GM19238 (cell line): ENCODE data around the gene ARHGAP42.

ENCODE experiments used
- DNase-seq: peaks from one replicate; pipeline ENCODE4 v3.0.0; 2011; ENCODE audit warnings: low spot score; ENCODE audit not compliant: insufficient read length

The ARHGAP42 gene

DNA sequence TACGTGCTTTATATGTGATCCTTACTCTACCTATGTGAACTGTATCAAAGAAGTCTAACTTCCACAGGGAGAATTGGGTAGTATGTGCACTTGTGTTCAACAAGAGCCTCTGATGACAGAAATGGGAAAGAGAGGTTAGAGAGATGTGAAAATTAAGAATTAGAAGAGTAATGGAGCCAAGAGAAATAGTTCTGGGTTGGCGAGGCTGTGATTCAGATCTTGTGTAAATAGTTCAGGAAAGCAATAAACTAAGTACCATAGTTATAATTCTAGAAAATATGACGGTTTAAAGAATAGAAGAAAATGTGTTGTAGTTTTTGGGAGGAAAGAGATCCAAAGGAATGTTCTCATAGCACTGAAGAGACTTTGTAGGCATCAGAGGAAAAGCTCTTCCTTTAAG, 112.4 kb downstream of the ARHGAP42 start:
- no peak for DNase-seq

GRCh38 chr11:100800202-100800601, 113.1 kb downstream of the ARHGAP42 start:
- no peak for DNase-seq

- no peak for DNase-seq
These were observed 114.3 kb downstream of the ARHGAP42 start for GRCh38 chr11:100801225-100801999.

DNA sequence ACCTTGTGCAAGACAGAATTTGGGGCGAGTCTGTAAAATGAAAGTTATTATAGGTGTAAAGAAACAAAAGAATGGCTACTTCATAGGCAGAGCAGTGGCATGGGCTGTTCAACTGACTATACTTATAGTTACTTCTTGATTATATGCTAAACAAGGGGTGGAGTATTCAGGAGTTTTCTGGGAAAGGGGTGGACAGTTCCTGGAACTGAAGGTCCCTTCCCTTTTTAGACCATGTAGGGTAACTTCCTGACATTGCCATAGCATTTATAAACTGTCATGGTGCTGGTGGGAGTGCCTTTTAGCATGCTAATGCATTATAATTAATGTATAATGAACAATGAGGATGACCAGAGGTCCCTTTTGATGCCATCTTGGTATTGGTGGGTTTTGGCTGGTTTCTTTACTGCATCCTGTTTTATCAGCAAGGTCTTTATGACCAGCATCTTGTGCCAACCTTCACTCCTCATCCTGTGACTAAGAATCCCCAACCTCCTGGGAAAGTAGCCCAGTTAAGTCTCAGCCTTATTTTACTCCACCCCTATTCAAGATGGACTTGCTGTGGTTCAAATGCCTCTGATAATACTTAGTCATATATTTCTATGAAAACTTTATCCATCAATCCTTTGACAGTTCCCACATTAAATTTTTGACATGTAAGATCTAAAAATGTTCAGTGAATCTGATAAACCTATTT, 118.6 kb downstream of the ARHGAP42 start:
- DNase-seq, result no peak

DNA sequence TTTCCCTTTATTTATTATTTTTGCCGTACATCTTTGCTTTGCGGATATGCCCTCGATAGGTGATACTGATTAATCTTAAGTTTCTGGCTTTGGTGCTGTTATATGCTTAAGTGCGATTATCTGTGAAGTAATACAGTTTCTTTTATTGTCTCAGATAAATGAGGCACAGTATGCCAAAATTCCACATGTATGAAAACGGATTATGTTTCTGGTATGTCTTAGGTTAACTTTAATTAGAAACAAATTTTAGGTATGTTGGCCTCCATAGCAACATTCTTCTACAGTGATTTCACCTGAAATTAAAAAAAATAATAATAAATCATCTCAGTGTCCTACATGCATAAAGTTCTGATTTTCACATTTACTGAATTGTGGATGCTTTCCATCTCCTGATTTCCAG, 119.2 kb downstream of the ARHGAP42 start:
- no peak for DNase-seq

GRCh38 chr11:100808904-100809491, 121.9 kb downstream of the ARHGAP42 start:
- DNase-seq, result no peak

DNA sequence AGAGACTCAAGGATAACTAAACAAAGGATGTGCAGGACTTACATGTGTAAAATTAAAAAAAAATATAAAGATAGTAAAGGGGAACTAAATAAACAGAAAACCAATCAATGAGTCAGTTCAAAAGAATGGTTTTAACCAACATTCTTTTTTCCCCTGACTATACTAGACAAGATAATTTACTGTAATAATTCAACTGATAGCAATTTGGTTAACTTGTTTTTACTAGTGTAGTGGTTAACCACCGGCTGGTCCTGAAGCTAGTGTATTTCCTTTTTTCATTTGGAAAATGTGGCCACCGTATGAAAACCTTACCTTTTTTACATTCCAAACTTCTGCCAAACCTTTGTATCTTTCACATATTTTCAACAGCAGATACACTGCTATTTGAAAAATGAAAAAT, 123.1 kb downstream of the ARHGAP42 start:
- no peak for DNase-seq

GRCh38 chr11:100810666-100811065, 123.6 kb downstream of the ARHGAP42 start:
- DNase-seq, result no peak

GRCh38 chr11:100812517-100812916, 125.4 kb downstream of the ARHGAP42 start:
- DNase-seq, result no peak

- no peak for DNase-seq
These were observed 128.8 kb downstream of the ARHGAP42 start for GRCh38 chr11:100815787-100816330.

- DNase-seq, result no peak
These were observed 129.7 kb downstream of the ARHGAP42 start for GRCh38 chr11:100816823-100817222.

DNA sequence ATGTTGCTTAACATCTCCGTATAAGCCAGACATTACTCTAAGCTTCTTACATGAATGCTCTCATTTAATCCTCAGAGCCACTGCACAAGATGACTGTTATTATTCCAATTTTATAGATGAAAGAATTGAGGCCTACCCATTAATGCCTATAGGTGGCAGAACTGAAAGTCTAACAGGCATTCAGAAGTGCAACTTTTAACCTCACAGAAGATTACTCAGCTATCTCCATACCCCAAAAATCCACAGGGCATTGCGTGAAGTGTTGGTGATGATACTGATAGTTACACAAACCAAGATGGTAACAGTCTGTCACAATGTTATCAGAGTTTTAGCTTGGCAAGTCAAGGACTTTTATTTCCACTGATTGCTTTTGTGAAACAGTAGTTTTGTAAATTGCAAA, 130.5 kb downstream of the ARHGAP42 start:
- DNase-seq, result no peak

DNA sequence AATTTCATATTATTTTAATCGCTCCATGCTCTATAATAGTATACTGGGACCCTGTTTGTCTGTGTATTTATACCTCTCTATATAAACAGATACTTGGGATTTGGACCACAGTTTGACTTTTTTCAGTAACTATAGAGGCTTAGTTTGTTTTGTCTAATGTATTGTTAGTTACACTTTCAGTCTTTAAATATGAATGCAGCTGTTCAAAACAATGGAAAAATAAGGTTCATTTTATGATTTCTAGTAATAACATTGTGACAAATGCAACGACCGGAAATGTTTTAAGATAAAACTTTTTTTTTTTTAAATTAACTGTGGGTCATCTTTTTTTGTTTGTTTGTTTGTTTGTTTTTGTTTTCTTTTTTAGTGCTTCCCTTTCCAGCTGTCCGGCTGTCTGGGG, 133.5 kb downstream of the ARHGAP42 start:
- no peak for DNase-seq

- no peak for DNase-seq
These were observed 134.1 kb downstream of the ARHGAP42 start for GRCh38 chr11:100821198-100821597.

DNA sequence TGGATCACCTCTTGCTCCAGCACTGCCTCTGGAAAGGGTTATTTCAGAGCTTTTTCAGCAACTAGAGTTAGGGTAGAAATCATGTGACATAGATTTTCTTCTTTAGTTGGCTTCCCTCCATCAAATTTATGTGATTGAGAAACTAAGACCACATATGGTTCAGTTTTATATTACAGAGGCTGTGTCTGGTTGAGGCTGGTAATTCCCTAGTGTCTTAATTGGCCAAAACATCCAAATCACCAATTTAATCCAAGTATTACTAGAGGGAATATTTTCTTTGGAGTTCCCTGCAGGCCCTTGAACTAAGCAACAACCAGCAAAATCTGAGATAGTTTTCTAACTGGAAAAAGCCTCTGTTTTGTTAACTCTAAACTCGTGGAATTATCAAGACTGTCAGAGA, 136.3 kb downstream of the ARHGAP42 start:
- DNase-seq, result no peak

- DNase-seq, result no peak
These were observed 137.1 kb downstream of the ARHGAP42 start for GRCh38 chr11:100824041-100824809.

GRCh38 chr11:100825626-100826025, 138.5 kb downstream of the ARHGAP42 start:
- DNase-seq, result no peak

GRCh38 chr11:100827934-100828661, 141.0 kb downstream of the ARHGAP42 start:
- DNase-seq, result no peak

DNA sequence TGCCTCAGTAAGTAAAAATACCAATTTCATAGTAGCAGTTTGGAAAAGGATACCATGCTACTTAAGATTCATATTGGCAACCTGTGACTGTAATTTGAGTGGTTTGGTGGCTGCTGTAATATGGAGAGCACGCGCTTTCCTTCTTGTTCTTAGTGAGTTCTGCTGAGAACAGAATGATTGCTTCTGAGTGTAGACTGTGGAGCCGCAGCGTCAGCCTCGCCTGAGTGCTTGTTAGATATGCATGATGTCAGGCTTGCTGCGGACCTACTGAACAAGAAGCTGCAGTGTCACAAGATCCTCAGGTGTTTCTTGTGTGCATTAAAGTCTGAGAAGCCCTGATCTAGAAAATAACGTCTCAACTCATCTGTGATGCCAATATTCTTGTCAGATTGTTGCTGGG, 143.2 kb downstream of the ARHGAP42 start:
- DNase-seq, result no peak

GRCh38 chr11:100830978-100831732, 144.1 kb downstream of the ARHGAP42 start:
- DNase-seq, result no peak
